ENCODE measurements around the gene TGFB3. TPM values are rescaled to one million over a fixed set of nuclear protein-coding genes. Genes with fewer than 3 reads are reported as not detected.

TGFB3 gene
- total and polyA plus RNA-seq, 9 of the 15 experiments (the other 6 are each of a cell fraction or from before 2014, with no cell fraction given), result 0.39 to 2.0 (median 1.0) TPM

DNA sequence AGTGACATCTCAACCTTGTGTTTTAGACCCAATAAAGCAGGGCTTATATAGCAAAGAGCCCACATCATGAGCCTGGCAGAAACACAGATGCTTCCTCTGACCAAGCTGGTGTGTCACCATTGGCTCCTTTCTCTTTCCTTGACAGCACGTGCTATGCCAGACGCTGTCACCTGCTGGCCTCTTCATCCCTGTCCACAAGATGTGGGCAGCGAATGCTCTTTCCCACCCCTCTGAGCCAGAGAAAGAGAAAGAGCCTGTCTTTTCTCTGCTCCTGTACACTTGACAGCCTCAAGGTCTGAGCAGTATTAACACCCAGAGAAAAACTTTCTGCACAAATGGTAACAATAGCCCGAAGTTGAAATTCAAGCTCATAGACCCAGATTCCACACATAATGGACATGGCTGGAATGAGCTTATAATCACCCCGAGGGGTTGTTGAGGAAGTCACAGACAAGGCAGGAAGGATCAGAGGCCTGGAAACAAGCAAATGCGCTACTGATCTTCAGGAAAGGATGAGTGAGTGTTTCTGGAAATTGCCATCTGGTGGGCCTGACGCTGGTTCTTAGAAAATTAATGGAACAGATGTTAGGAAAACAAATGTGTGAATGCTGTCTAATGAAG is 8.9 kb downstream of the TGFB3 start (continued):
- TF ChIP-seq CCNT2 (IDR thresholded peaks at IDR 0.05; ENCODE audit: borderline replicate concordance, extremely low read depth, insufficient read length, low read depth, low read length), result no peak
- TF ChIP-seq XRCC5 (IDR thresholded peaks at IDR 0.05; ENCODE audit: low read depth, low read length), result no peak

DNA sequence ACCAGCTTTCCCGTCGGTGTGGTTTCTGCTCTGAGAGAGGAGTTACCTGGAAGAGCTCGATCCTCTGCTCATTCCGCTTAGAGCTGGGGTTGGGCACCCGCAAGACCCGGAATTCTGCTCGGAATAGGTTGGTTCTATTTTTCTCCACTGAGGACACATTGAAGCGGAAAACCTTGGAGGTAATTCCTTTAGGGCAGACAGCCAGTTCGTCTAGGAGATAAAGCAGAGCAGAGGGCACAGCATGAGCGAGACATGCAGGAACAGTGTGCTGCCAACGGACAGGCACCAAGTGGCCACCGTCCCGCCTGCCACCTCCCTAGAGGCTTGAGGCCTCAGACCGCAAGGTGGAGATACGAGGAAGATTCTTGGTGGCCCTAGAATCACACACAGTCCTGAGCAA is 10.3 kb downstream of the TGFB3 start:
- WGBS (ENCODE audit: insufficient coverage, low coverage, missing lambda C conversion rate), result 63% methylated on average over 13 of the region's 15 CpGs
- Histone ChIP-seq H3K4me2 (ENCODE audit: insufficient read depth, low read length) (no peak overlapping the region), H3K79me2 (ENCODE audit: control insufficient read depth, insufficient read depth, low read length) (no peaks in the 10 kb centered on the region), H3K9ac (ENCODE audit: insufficient read depth in 1 of 2, low read depth in 2 of 2, low read length in 2 of 2) (no peak overlapping the region), H3K27ac (ENCODE audit: extremely low read depth, low read depth, low read length) (no peak overlapping the region), H3K4me3 (no peak overlapping the region), H3K36me3 (ENCODE audit: control insufficient read depth, insufficient read depth, low read length) (no peaks in the 10 kb centered on the region), H4K20me1 (replicated peaks; ENCODE audit: control insufficient read depth, insufficient read depth, low read length) (no peaks in the 10 kb centered on the region), H2AFZ (ENCODE audit: low read depth, low read length) (no peak overlapping the region), H3K9me1 (ENCODE audit: control insufficient read depth, insufficient read depth, low read length) (no peaks in the 10 kb centered on the region), H3K4me1 (replicated peaks in 1 of 2; ENCODE audit: control insufficient read depth in 2 of 2, insufficient read depth in 2 of 2, low read length in 2 of 2) (no peaks in the 10 kb centered on the region), H3K9me3 (replicated peaks; ENCODE audit: control insufficient read depth, insufficient read depth, low read depth, low read length) (no peaks in the 10 kb centered on the region), H3K27me3 (ENCODE audit: control insufficient read depth in 2 of 2, insufficient read depth in 2 of 2, low read length in 2 of 2) (no peaks in the 10 kb centered on the region)
- ATAC-seq (no peak), DNase-seq (ENCODE audit: extremely low read depth in 1 of 4, low spot score in 3 of 4) (no peak), FAIRE-seq (no peak)
- in situ Hi-C loops (cut with MboI) (loop anchor here (10.0 kb wide), 1 partner anchor 167 kb away; no protein-coding TSS in a partner anchor), intact Hi-C loops (cut with micrococcal nuclease) (no loop called here)
- BruUV-seq (replicated peaks), result no TSS peak
- CTCF ChIA-PET (ENCODE audit: low intra/inter-chr PET ratio), result no interaction called here
- POLR2A ChIA-PET, result interaction anchor here (1.0 to 1.4 kb wide), 2 partner anchors 14 to 670 kb away, joined by 3 read pairs; no protein-coding TSS in a partner anchor
- TF ChIP-seq, protein P1, sequence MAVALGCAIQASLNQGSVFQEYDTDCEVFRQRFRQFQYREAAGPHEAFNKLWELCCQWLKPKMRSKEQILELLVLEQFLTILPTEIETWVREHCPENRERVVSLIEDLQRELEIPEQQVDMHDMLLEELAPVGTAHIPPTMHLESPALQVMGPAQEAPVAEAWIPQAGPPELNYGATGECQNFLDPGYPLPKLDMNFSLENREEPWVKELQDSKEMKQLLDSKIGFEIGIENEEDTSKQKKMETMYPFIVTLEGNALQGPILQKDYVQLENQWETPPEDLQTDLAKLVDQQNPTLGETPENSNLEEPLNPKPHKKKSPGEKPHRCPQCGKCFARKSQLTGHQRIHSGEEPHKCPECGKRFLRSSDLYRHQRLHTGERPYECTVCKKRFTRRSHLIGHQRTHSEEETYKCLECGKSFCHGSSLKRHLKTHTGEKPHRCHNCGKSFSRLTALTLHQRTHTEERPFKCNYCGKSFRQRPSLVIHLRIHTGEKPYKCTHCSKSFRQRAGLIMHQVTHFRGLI (CRISPR knock-in tag; IDR thresholded peaks at IDR 0.05), result no peak
- TF ChIP-seq ZNF589 (CRISPR knock-in tag; IDR thresholded peaks at IDR 0.05; ENCODE audit: low read depth) (no peak), BRF1 (IDR thresholded peaks at IDR 0.05; ENCODE audit: borderline replicate concordance, extremely low read depth, insufficient read length) (no peak), ZBED1 (IDR thresholded peaks at IDR 0.05) (no peak), CAMTA2 (CRISPR knock-in tag; conservative IDR thresholded peaks at IDR 0.05) (no peak), SMARCC2 (IDR thresholded peaks at IDR 0.05; ENCODE audit: low read depth) (no peak), BACH1 (tag; IDR thresholded peaks at IDR 0.05) (no peak), TFAM (CRISPR knock-in tag; conservative IDR thresholded peaks at IDR 0.05) (no peak), PCBP1 (IDR thresholded peaks at IDR 0.05; ENCODE audit: low read depth, low read length, poor library complexity, severe bottlenecking) (no peak), DMBX1 (CRISPR knock-in tag; IDR thresholded peaks at IDR 0.05; ENCODE audit: borderline replicate concordance) (no peak), NRF1 (conservative IDR thresholded peaks at IDR 0.05 in 1 of 2, IDR thresholded peaks at IDR 0.05 in 1 of 2) (no peak), RB1 (IDR thresholded peaks at IDR 0.05; ENCODE audit: low read depth) (no peak), RUNX1 (IDR thresholded peaks at IDR 0.05; ENCODE audit: low read depth) (no peak)
- TF ChIP-seq, protein P2, sequence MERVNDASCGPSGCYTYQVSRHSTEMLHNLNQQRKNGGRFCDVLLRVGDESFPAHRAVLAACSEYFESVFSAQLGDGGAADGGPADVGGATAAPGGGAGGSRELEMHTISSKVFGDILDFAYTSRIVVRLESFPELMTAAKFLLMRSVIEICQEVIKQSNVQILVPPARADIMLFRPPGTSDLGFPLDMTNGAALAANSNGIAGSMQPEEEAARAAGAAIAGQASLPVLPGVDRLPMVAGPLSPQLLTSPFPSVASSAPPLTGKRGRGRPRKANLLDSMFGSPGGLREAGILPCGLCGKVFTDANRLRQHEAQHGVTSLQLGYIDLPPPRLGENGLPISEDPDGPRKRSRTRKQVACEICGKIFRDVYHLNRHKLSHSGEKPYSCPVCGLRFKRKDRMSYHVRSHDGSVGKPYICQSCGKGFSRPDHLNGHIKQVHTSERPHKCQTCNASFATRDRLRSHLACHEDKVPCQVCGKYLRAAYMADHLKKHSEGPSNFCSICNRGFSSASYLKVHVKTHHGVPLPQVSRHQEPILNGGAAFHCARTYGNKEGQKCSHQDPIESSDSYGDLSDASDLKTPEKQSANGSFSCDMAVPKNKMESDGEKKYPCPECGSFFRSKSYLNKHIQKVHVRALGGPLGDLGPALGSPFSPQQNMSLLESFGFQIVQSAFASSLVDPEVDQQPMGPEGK (CRISPR knock-in tag; IDR thresholded peaks at IDR 0.05; ENCODE audit: borderline replicate concordance), result no peak
- TF ChIP-seq, protein P3, sequence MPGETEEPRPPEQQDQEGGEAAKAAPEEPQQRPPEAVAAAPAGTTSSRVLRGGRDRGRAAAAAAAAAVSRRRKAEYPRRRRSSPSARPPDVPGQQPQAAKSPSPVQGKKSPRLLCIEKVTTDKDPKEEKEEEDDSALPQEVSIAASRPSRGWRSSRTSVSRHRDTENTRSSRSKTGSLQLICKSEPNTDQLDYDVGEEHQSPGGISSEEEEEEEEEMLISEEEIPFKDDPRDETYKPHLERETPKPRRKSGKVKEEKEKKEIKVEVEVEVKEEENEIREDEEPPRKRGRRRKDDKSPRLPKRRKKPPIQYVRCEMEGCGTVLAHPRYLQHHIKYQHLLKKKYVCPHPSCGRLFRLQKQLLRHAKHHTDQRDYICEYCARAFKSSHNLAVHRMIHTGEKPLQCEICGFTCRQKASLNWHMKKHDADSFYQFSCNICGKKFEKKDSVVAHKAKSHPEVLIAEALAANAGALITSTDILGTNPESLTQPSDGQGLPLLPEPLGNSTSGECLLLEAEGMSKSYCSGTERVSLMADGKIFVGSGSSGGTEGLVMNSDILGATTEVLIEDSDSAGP (CRISPR knock-in tag; IDR thresholded peaks at IDR 0.05), result no peak

Measured in K562 (cell line).